HepG2 (cell line): ENCODE measurements around the gene THPO. TPM values are rescaled to one million over a fixed set of nuclear protein-coding genes. Genes with fewer than 3 reads are reported as not detected.

Experiments
- AFF4 ChIP-seq: sonication (generic); formaldehyde crosslinking; IDR thresholded peaks from 2 replicates; pipeline ENCODE4 v1.4.0; 2020; ENCODE audit warnings: missing genetic modification reagents
- CC2D1A ChIP-seq: sonication (generic); formaldehyde crosslinking; IDR thresholded peaks from 2 replicates; pipeline ENCODE4 v1.8.1; 2023; ENCODE audit warnings: mild to moderate bottlenecking, missing genetic modification reagents
- ISL2 ChIP-seq: sonication (generic); formaldehyde crosslinking; IDR thresholded peaks from 2 replicates; pipeline ENCODE4 v1.5.0; 2020; ENCODE audit warnings: missing genetic modification reagents
- KDM6A ChIP-seq: IDR thresholded peaks from 2 replicates; pipeline ENCODE4 v1.6.1; 2016; ENCODE audit warnings: low read depth
- MXI1 ChIP-seq: IDR thresholded peaks from 3 replicates; pipeline ENCODE4 v1.6.1; 2012; ENCODE audit warnings: low read depth, low read length, inconsistent platforms, borderline replicate concordance
- POLR2G ChIP-seq: fragments of 200-400 bp; formaldehyde crosslinking; IDR thresholded peaks from 2 replicates; pipeline ENCODE4 v1.6.1; 2018; ENCODE audit warnings: mild to moderate bottlenecking, low read depth, low read length, moderate library complexity
- TFAP4 ChIP-seq: sonication (generic); IDR thresholded peaks from 2 replicates; pipeline ENCODE4 v1.6.1; 2016; ENCODE audit warnings: low read depth, borderline replicate concordance
- USF2 ChIP-seq, 2 experiments: sonication (generic) in 1 of 2; formaldehyde crosslinking in 1 of 2; IDR thresholded peaks; 2 replicates each; pipeline versions ENCODE4 v1.5.1 to v1.6.1; 2011 to 2020; ENCODE audit warnings: borderline replicate concordance in 1 of 2, low read depth in 1 of 2, low read length in 1 of 2, mild to moderate bottlenecking in 1 of 2, missing genetic modification reagents in 1 of 2, moderate library complexity in 1 of 2
- ZNF605 ChIP-seq: sonication (generic); formaldehyde crosslinking; IDR thresholded peaks from 2 replicates; pipeline ENCODE4 v1.8.0; 2022; ENCODE audit warnings: mild to moderate bottlenecking, missing genetic modification reagents
- ZNF607 ChIP-seq: sonication (generic); formaldehyde crosslinking; IDR thresholded peaks from 2 replicates; pipeline ENCODE4 v1.5.1; 2020; ENCODE audit warnings: missing genetic modification reagents, mild to moderate bottlenecking, borderline replicate concordance
- ZSCAN31 ChIP-seq: sonication (generic); formaldehyde crosslinking; IDR thresholded peaks from 2 replicates; pipeline ENCODE4 v1.5.0; 2020; ENCODE audit warnings: low read depth, mild to moderate bottlenecking, missing genetic modification reagents
- polyA plus RNA-seq, 8 experiments: library from polyadenylated mRNA; depleted of rRNA in 3 of 8; stranded (reverse) in 7 of 8; unstranded in 1 of 8; fragments of >200 nt; fragmentation: Illumina TruSeq in 4 of 8; extraction: Trizol in 4 of 8; gene quantifications; 2 replicates each; pipeline versions ENCODE4 v1.2.1 to v1.2.3, GENCODE V29; 2011 to 2016; ENCODE audit warnings: low read depth in 4 of 8, missing spikeins in 1 of 8, mixed read lengths in 1 of 8; ENCODE audit not compliant: insufficient read depth in 1 of 8
- total RNA-seq, 5 experiments: library from RNA; depleted of rRNA; stranded (reverse); fragments of >200 nt; fragmentation: Illumina TruSeq; extraction: Trizol; gene quantifications; 2 replicates each; pipeline ENCODE4 v1.2.3, GENCODE V29; 2016; ENCODE audit warnings: low read depth in 1 of 5
- TF ChIP-seq, protein P1 (sequence below): sonication (generic); formaldehyde crosslinking; IDR thresholded peaks from 2 replicates; pipeline ENCODE4 v1.4.0; 2020; ENCODE audit warnings: missing genetic modification reagents
- TF ChIP-seq, protein P2 (sequence below): IDR thresholded peaks from 2 replicates; pipeline ENCODE4 v1.6.1; 2016; ENCODE audit warnings: low read depth, control low read depth
- TF ChIP-seq, protein P3 (sequence below): sonication (generic); formaldehyde crosslinking; IDR thresholded peaks from 2 replicates; pipeline ENCODE4 v1.4.0; 2020; ENCODE audit warnings: missing genetic modification reagents, borderline replicate concordance

THPO gene
- total and polyA plus RNA-seq, 2 of the 13 experiments (the other 11 are each of a cell fraction or from before 2014, with no cell fraction given) = 2.8 to 4.8 TPM

- TF ChIP-seq ZNF605 (CRISPR knock-in tag) = peak; percentile 63
- peak; percentile 76; the same call in 1 of the 2 replicates for TF ChIP-seq TFAP4
- TF ChIP-seq, protein P1, sequence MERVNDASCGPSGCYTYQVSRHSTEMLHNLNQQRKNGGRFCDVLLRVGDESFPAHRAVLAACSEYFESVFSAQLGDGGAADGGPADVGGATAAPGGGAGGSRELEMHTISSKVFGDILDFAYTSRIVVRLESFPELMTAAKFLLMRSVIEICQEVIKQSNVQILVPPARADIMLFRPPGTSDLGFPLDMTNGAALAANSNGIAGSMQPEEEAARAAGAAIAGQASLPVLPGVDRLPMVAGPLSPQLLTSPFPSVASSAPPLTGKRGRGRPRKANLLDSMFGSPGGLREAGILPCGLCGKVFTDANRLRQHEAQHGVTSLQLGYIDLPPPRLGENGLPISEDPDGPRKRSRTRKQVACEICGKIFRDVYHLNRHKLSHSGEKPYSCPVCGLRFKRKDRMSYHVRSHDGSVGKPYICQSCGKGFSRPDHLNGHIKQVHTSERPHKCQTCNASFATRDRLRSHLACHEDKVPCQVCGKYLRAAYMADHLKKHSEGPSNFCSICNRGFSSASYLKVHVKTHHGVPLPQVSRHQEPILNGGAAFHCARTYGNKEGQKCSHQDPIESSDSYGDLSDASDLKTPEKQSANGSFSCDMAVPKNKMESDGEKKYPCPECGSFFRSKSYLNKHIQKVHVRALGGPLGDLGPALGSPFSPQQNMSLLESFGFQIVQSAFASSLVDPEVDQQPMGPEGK = peak; percentile 95
- TF ChIP-seq AFF4 (CRISPR knock-in tag) = no peak
- no peak for TF ChIP-seq USF2 (IDR thresholded peaks at IDR 0.05; ENCODE audit: low read depth, low read length)
- TF ChIP-seq USF2 (CRISPR knock-in tag; IDR thresholded peaks at IDR 0.05; ENCODE audit: borderline replicate concordance) = no peak
- peak; percentile 97; the same call in 2 of the 3 replicates for TF ChIP-seq MXI1
- TF ChIP-seq CC2D1A = no peak
- TF ChIP-seq ISL2 (CRISPR knock-in tag) = 0 out of 2 replicates have a peak, but pooled peaks have one; percentile 67
- 0 out of 2 replicates have a peak, but pooled peaks have one; percentile 11 for TF ChIP-seq KDM6A (CRISPR knock-in tag)
- TF ChIP-seq ZSCAN31 = peak; percentile 60; the same call in 1 of the 2 replicates
- TF ChIP-seq ZNF607 (CRISPR knock-in tag) = 0 out of 2 replicates have a peak, but pooled peaks have one; percentile 62
- TF ChIP-seq, protein P2, sequence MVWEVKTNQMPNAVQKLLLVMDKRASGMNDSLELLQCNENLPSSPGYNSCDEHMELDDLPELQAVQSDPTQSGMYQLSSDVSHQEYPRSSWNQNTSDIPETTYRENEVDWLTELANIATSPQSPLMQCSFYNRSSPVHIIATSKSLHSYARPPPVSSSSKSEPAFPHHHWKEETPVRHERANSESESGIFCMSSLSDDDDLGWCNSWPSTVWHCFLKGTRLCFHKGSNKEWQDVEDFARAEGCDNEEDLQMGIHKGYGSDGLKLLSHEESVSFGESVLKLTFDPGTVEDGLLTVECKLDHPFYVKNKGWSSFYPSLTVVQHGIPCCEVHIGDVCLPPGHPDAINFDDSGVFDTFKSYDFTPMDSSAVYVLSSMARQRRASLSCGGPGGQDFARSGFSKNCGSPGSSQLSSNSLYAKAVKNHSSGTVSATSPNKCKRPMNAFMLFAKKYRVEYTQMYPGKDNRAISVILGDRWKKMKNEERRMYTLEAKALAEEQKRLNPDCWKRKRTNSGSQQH = peak; percentile 77
- TF ChIP-seq, protein P3, sequence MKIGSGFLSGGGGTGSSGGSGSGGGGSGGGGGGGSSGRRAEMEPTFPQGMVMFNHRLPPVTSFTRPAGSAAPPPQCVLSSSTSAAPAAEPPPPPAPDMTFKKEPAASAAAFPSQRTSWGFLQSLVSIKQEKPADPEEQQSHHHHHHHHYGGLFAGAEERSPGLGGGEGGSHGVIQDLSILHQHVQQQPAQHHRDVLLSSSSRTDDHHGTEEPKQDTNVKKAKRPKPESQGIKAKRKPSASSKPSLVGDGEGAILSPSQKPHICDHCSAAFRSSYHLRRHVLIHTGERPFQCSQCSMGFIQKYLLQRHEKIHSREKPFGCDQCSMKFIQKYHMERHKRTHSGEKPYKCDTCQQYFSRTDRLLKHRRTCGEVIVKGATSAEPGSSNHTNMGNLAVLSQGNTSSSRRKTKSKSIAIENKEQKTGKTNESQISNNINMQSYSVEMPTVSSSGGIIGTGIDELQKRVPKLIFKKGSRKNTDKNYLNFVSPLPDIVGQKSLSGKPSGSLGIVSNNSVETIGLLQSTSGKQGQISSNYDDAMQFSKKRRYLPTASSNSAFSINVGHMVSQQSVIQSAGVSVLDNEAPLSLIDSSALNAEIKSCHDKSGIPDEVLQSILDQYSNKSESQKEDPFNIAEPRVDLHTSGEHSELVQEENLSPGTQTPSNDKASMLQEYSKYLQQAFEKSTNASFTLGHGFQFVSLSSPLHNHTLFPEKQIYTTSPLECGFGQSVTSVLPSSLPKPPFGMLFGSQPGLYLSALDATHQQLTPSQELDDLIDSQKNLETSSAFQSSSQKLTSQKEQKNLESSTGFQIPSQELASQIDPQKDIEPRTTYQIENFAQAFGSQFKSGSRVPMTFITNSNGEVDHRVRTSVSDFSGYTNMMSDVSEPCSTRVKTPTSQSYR = peak; percentile 94
- peak; percentile 86 for TF ChIP-seq POLR2G
Observed at GRCh38 chr3:184377882-184378445, at the start of gene THPO (continued).
